LHCN-M2 (cell line): Measurements from ENCODE around the gene GRM1. TPM values are rescaled to one million over a fixed set of nuclear protein-coding genes. Genes with fewer than 3 reads are reported as not detected.

Source experiments
- DNase-seq: peaks from one replicate; pipeline ENCODE4 v3.0.0-alpha.2; 2012; ENCODE audit warnings: low read depth
- total RNA-seq: library from RNA; depleted of rRNA; stranded (reverse); fragments of >200 nt; gene quantifications from 2 replicates; pipeline ENCODE4 v1.2.3, GENCODE V29; 2014

Gene GRM1
- total RNA-seq, 1 experiment from 2014 or later: 0.06 TPM

- no peak for DNase-seq
These were observed 336.1 kb downstream of the GRM1 start for GRCh38 chr6:146364816-146365594.

GRCh38 chr6:146367061-146367460 lies 338.2 kb downstream of the GRM1 start:
- DNase-seq: no peak

GRCh38 chr6:146369866-146370265 lies 341.0 kb downstream of the GRM1 start:
- no peak for DNase-seq

GRCh38 chr6:146381486-146381885 lies 352.6 kb downstream of the GRM1 start:
- no peak for DNase-seq

GRCh38 chr6:146388736-146389364 lies 360.0 kb downstream of the GRM1 start:
- DNase-seq: no peak

- peak; percentile 12 for DNase-seq
These were observed 360.9 kb downstream of the GRM1 start for GRCh38 chr6:146389740-146390139.

GRCh38 chr6:146397638-146398037 lies 368.8 kb downstream of the GRM1 start:
- no peak for DNase-seq

GRCh38 chr6:146402476-146402875 lies 373.6 kb downstream of the GRM1 start:
- no peak for DNase-seq

GRCh38 chr6:146408583-146408982 lies 379.7 kb downstream of the GRM1 start:
- DNase-seq: no peak

- no peak for DNase-seq
These were observed 382.2 kb downstream of the GRM1 start for GRCh38 chr6:146410851-146411595.

GRCh38 chr6:146419576-146419975 lies 390.7 kb downstream of the GRM1 start:
- DNase-seq: no peak

GRCh38 chr6:146420255-146420654 lies 391.4 kb downstream of the GRM1 start:
- no peak for DNase-seq

GRCh38 chr6:146422789-146423375 lies 394.0 kb downstream of the GRM1 start:
- no peak for DNase-seq

GRCh38 chr6:146423452-146423851 lies 394.6 kb downstream of the GRM1 start:
- no peak for DNase-seq

- DNase-seq: no peak
These were observed 397.7 kb downstream of the GRM1 start for GRCh38 chr6:146426516-146426915.

GRCh38 chr6:146429831-146430230 lies 401.0 kb downstream of the GRM1 start:
- DNase-seq: no peak

- no peak for DNase-seq
These were observed 405.2 kb downstream of the GRM1 start for GRCh38 chr6:146433881-146434731.

- no peak for DNase-seq
These were observed 406.0 kb downstream of the GRM1 start for GRCh38 chr6:146434732-146435390.

- DNase-seq: no peak
These were observed 413.0 kb downstream of the GRM1 start for GRCh38 chr6:146441907-146442306.

- DNase-seq: no peak
These were observed 415.3 kb downstream of the GRM1 start for GRCh38 chr6:146444189-146444588.

- DNase-seq: no peak
These were observed 416.4 kb downstream of the GRM1 start for GRCh38 chr6:146445233-146445632.
